HEK293T (cell line): ENCODE data around the gene NEUROD2.

Source experiments
- L3MBTL2 ChIP-seq: fragments of 450-650 bp; conservative IDR thresholded peaks from 2 replicates; pipeline ENCODE4 v1.6.1; 2016; ENCODE audit warnings: mild to moderate bottlenecking
- LEF1 ChIP-seq: fragments of 450-650 bp; IDR thresholded peaks from 2 replicates; pipeline ENCODE4 v1.6.1; 2017; ENCODE audit warnings: mild to moderate bottlenecking, borderline replicate concordance
- SP1 ChIP-seq: fragments of 450-650 bp; IDR thresholded peaks from 2 replicates; pipeline ENCODE4 v1.6.1; 2017
- SUZ12 ChIP-seq: fragments of 450-650 bp; IDR thresholded peaks from 2 replicates; pipeline ENCODE4 v1.6.1; 2016; ENCODE audit warnings: mild to moderate bottlenecking

DNA sequence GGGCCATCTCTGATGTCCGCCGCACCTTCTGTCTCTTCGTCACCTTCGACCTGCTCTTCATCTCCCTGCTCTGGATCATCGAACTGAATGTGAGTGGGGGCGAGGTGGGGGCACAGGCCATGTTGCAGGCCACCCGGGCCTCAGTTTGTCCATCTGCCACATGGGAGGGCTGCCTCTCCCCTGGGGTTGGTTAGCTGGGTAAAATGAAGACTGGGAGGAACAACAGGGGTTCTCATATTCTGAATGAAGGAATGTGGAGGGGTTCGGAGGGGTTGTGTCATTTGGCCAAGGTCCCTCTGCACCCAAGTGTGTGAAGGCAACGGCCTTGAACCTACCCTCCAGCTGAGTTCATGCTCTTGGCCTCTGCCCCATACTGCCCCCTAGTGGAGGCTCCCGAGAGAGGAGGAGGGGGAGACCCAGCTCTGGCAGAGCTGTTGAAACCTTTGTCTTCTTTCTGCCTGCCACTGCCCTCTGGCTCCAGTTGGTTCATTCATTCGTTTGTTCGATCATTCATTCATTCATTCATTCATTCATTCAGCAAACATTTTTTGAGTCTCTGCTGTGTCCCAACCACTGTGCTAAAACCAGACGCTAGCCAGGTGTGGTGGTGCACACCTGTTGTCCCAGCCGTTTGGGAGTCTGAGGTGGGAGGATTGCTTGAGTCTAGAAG, 46.1 kb upstream of the NEUROD2 start:
- no peak for TF ChIP-seq LEF1
- TF ChIP-seq L3MBTL2, result no peak
- TF ChIP-seq SP1, result no peak
- no peak for TF ChIP-seq SUZ12
